Left kidney (tissue), 2 donors: ENCODE measurements around the gene NEURL2. TPM values are rescaled to one million over a fixed set of nuclear protein-coding genes. Genes with fewer than 3 reads are reported as not detected.

ENCODE experiments used
- DNase-seq: peaks from one replicate; pipeline ENCODE4 v3.0.0-alpha.2; 2013
- polyA plus RNA-seq: library from polyadenylated mRNA; unstranded; fragments of 120-200 nt; gene quantifications from one replicate; pipeline ENCODE4 v1.2.1, GENCODE V29; 2013; ENCODE audit not compliant: insufficient read length

Gene NEURL2
- polyA plus RNA-seq, 1 donor = 7.3 TPM

- no peak for DNase-seq
Observed at GRCh38 chr20:45921337-45922189, 30.6 kb upstream of the NEURL2 start.

- DNase-seq = no peak
Observed at GRCh38 chr20:45920462-45921336, 29.7 kb upstream of the NEURL2 start.

GRCh38 chr20:45919542-45920399 is 28.8 kb upstream of the NEURL2 start:
- DNase-seq = peak; percentile 75

GRCh38 chr20:45918779-45919537 is 27.9 kb upstream of the NEURL2 start:
- DNase-seq = no peak

GRCh38 chr20:45918182-45918737 is 27.3 kb upstream of the NEURL2 start:
- DNase-seq = no peak

- DNase-seq = no peak
Observed at GRCh38 chr20:45917790-45918141, 26.8 kb upstream of the NEURL2 start.

GRCh38 chr20:45913116-45913515 is 22.1 kb upstream of the NEURL2 start:
- DNase-seq = no peak

GRCh38 chr20:45912344-45912682 is 21.3 kb upstream of the NEURL2 start:
- no peak for DNase-seq

- DNase-seq = peak; percentile 73
Observed at GRCh38 chr20:45911486-45912343, 20.7 kb upstream of the NEURL2 start, which contains the start of gene PLTP. Gene PLTP (minus strand): TSS chr20:45912155. CDS start chr20:45911452, 703 bp downstream.

GRCh38 chr20:45910670-45911485 is 19.9 kb upstream of the NEURL2 start:
- DNase-seq = peak; percentile 98

GRCh38 chr20:45909817-45910669 is 19.0 kb upstream of the NEURL2 start:
- no peak for DNase-seq

GRCh38 chr20:45909336-45909808 is 18.4 kb upstream of the NEURL2 start:
- DNase-seq = no peak

GRCh38 chr20:45908084-45908483 is 17.1 kb upstream of the NEURL2 start:
- no peak for DNase-seq

GRCh38 chr20:45907219-45907948 is 16.4 kb upstream of the NEURL2 start:
- no peak for DNase-seq

GRCh38 chr20:45905505-45906079 is 14.6 kb upstream of the NEURL2 start:
- DNase-seq = no peak

- no peak for DNase-seq
Observed at GRCh38 chr20:45904583-45905504, 13.8 kb upstream of the NEURL2 start.
